Esophagus squamous epithelium (tissue), 4 donors: Measurements from ENCODE around the gene GRID2.

Source experiments
- POLR2A ChIP-seq, 4 donors: fragments of 450-650 bp; IDR thresholded peaks; one replicate each; pipeline ENCODE4 v1.6.1; 2017; ENCODE audit warnings: antibody characterized with exemption in 4 of 4, mild to moderate bottlenecking in 4 of 4, moderate library complexity in 3 of 4
- TF ChIP-seq, protein P1 (sequence below), 6 experiments: fragments of 450-650 bp in 4 of 6; fragments of 200-600 bp in 2 of 6; sonication (generic) in 2 of 6; IDR thresholded peaks; one replicate each; pipeline ENCODE4 v1.5.1; 2016 to 2019; ENCODE audit warnings: antibody characterized with exemption in 6 of 6, mild to moderate bottlenecking in 4 of 6, moderate library complexity in 4 of 6

DNA sequence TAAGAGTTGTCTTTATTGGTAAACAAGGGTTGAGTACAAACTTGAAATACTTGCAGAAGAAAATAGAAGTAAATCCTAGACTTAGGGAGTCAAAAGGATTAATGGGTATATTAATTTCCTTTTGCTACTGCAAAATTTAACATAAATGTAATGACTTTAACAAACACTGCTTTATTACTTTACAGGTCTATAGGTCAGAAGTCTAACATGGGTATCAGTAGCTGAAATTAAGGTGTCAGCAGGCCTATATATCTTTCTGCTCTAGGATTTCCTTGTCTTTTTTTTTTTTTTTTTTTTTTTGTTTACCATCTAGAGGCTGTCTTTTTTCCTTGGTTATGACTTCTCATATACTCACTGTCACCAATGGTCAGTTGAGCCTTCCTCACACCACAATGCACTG is 220.4 kb downstream of the GRID2 start:
- TF ChIP-seq, protein P1, sequence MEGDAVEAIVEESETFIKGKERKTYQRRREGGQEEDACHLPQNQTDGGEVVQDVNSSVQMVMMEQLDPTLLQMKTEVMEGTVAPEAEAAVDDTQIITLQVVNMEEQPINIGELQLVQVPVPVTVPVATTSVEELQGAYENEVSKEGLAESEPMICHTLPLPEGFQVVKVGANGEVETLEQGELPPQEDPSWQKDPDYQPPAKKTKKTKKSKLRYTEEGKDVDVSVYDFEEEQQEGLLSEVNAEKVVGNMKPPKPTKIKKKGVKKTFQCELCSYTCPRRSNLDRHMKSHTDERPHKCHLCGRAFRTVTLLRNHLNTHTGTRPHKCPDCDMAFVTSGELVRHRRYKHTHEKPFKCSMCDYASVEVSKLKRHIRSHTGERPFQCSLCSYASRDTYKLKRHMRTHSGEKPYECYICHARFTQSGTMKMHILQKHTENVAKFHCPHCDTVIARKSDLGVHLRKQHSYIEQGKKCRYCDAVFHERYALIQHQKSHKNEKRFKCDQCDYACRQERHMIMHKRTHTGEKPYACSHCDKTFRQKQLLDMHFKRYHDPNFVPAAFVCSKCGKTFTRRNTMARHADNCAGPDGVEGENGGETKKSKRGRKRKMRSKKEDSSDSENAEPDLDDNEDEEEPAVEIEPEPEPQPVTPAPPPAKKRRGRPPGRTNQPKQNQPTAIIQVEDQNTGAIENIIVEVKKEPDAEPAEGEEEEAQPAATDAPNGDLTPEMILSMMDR (IDR thresholded peaks at IDR 0.05): no peak
- TF ChIP-seq POLR2A (IDR thresholded peaks at IDR 0.05): no peak
